PFSK-1 (cell line): ENCODE measurements around the gene GRIN2A.

ENCODE experiments used
- FOXP2 ChIP-seq: optimal IDR thresholded peaks from 2 replicates; pipeline ENCODE3; 2011; ENCODE audit warnings: borderline replicate concordance, control low read depth, inconsistent platforms; ENCODE audit not compliant: insufficient read depth; ENCODE audit errors: extremely low read length, extremely low read depth
- POLR2AphosphoS5 ChIP-seq: IDR thresholded peaks from 2 replicates; pipeline ENCODE4 v1.6.1; 2012; ENCODE audit warnings: low read depth, mild to moderate bottlenecking, control low read depth, low read length, moderate library complexity
- SIN3A ChIP-seq: IDR thresholded peaks from 2 replicates; pipeline ENCODE4 v1.6.1; 2012; ENCODE audit warnings: mild to moderate bottlenecking, low read length, moderate library complexity, borderline replicate concordance; ENCODE audit not compliant: insufficient read depth
- TAF1 ChIP-seq: IDR thresholded peaks from 2 replicates; pipeline ENCODE4 v1.6.1; 2012; ENCODE audit warnings: low read length, control low read depth, borderline replicate concordance; ENCODE audit not compliant: insufficient read depth
- TF ChIP-seq, protein P1 (sequence below), 2 experiments: IDR thresholded peaks; 2 replicates each; pipeline versions ENCODE4 v1.6.1 to v1.8.0; 2011 to 2012; ENCODE audit warnings: low read depth in 2 of 2, low read length in 2 of 2, control low read depth in 1 of 2, inconsistent platforms in 1 of 2, mild to moderate bottlenecking in 1 of 2, moderate library complexity in 1 of 2; ENCODE audit not compliant: insufficient read depth in 1 of 2

Gene GRIN2A

DNA sequence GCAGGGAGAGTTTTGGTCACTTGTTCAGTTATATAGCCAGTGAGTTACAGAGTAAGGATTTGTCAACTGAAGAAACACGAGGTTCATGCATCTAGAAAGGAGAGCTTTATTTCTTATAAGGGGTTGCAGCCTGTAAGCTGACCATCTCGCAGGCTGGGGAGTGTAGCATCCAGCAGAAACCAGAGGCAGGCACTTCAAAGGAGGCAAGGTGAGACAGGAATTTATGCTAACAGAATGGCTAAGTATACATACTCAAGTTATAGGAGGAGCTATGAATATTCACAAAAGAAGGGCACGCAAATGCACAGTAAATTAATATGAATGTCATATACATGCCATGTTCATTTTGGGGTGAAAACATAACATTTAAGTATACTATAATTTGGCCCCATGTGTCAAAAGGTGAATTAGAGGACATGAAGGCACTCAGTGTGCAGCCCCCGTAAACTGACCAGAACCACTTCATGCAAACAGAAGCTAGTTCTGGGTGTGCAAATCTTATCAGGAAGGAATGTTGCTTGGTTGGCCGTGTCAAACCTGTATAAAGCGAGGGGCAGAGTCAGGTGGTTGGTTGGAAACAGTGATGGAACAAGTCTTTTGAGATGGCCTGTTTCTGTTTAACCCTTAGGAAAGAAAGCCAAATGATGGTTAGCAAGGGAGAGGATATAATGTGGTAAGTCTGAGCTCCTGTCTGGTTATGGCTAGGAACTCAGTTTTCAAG lies 97.0 kb downstream of the GRIN2A start:
- TF ChIP-seq SIN3A (no peak), FOXP2 (no peak), TAF1 (no peak), POLR2AphosphoS5 (no peak)
- TF ChIP-seq, protein P1, sequence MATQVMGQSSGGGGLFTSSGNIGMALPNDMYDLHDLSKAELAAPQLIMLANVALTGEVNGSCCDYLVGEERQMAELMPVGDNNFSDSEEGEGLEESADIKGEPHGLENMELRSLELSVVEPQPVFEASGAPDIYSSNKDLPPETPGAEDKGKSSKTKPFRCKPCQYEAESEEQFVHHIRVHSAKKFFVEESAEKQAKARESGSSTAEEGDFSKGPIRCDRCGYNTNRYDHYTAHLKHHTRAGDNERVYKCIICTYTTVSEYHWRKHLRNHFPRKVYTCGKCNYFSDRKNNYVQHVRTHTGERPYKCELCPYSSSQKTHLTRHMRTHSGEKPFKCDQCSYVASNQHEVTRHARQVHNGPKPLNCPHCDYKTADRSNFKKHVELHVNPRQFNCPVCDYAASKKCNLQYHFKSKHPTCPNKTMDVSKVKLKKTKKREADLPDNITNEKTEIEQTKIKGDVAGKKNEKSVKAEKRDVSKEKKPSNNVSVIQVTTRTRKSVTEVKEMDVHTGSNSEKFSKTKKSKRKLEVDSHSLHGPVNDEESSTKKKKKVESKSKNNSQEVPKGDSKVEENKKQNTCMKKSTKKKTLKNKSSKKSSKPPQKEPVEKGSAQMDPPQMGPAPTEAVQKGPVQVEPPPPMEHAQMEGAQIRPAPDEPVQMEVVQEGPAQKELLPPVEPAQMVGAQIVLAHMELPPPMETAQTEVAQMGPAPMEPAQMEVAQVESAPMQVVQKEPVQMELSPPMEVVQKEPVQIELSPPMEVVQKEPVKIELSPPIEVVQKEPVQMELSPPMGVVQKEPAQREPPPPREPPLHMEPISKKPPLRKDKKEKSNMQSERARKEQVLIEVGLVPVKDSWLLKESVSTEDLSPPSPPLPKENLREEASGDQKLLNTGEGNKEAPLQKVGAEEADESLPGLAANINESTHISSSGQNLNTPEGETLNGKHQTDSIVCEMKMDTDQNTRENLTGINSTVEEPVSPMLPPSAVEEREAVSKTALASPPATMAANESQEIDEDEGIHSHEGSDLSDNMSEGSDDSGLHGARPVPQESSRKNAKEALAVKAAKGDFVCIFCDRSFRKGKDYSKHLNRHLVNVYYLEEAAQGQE (IDR thresholded peaks at IDR 0.05; ENCODE audit: insufficient read depth in 1 of 2, low read depth in 2 of 2, low read length in 2 of 2) = no peak

DNA sequence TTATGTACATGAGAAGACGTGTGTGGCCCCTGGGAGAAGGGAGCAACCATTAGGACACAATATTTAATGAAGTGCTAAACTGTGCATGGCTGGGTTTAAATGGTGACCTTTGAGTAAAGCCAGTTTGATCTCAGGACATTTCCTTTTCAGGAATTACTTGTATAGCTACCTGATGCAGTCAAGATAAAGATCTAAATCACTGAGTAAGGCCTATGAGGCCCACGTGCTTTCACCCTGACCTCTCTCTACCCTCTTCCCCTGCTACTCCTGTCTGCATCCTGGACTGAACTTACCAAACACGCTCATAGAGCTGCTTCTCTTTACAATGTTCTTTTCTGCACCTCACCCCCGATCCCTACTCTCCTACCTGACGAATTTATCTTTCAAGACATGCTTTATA lies 98.9 kb downstream of the GRIN2A start:
- TF ChIP-seq, protein P1 (IDR thresholded peaks at IDR 0.05; ENCODE audit: insufficient read depth in 1 of 2, low read depth in 2 of 2, low read length in 2 of 2) = no peak

DNA sequence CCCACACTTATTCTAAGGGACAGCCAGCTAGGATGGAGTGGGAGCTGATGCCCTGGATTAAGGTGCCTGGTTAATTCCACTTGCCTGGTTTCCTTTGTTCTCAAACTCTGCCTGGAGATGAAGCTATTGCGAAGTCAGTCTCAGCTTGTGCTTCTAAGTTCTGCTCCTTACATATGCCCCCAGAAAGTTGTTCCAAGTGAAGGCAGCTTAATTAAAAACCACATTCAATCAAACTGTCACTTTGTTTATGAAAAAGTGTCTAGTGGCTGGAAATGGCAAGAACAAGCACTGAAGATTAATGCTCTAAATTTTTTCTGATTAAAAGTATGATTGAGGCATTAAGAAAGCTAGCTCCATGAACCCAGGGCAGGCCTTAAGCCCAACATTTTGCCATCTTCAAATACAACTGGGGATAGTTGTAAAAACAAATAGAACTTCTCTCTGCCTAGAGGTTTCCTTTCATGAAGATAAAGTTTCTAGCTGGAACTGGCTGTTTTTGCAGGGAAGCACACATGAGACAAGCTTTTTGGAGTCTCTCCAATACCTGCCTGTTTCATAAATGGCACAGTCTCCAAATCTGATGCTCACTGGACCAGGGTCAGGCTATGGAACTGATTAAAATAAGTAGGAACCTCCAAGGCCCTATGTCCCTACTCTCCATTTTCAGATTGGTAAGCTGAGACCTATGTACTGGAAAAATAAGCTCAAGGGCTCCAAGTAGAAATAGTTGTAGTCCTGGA lies 100.9 kb downstream of the GRIN2A start:
- TF ChIP-seq SIN3A (no peak), POLR2AphosphoS5 (no peak), FOXP2 (no peak), TAF1 (no peak)
- TF ChIP-seq, protein P1 (IDR thresholded peaks at IDR 0.05; ENCODE audit: insufficient read depth in 1 of 2, low read depth in 2 of 2, low read length in 2 of 2) = no peak

DNA sequence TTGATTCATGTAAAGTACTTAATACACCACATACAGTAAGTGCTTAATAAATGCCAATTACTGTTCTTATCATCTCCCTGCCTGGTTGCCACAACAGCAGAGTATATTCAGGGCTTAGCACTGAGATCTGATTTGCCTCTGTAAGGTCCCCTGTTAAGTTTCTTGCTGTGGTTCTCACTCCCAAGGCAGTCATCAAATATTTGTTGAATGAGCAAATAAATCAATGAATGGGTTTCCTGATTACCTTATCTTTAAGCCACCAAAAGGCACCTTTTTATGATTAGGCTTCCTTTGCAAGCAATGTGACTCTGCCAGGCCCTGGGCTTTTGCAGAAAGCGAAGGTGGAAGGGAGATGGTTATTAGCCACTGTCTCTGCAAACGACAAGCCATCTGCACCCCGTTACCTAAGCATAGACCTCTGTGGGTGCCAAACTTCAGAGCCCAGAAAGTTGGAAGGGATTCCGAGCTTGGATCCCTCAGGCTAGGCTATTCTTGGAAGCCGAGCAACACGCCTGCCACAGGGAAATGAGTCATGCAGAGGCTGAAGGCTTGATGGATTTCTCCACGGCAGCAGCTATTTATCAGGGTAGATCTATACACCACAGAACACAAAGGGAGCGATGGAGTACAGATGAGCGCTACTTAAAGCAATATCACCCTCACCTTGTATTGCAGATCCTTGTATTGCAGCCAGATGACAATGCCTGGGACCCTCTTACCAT lies 102.0 kb downstream of the GRIN2A start:
- TF ChIP-seq, protein P1 (IDR thresholded peaks at IDR 0.05; ENCODE audit: insufficient read depth in 1 of 2, low read depth in 2 of 2, low read length in 2 of 2) = no peak
- TF ChIP-seq POLR2AphosphoS5 = no peak
- no peak for TF ChIP-seq TAF1
- TF ChIP-seq SIN3A = no peak
- no peak for TF ChIP-seq FOXP2
